ENCODE data around the gene TASOR2. TPM values are rescaled to one million over a fixed set of nuclear protein-coding genes. Genes with fewer than 3 reads are reported as not detected.

Gene TASOR2
- total RNA-seq, 1 experiment from 2014 or later, result 80.3 TPM

- Histone ChIP-seq H3K4me3 (replicated peaks in 1 of 2; ENCODE audit: low read depth in 1 of 2, low read length in 2 of 2) (no peak overlapping the region), H3K36me3 (ENCODE audit: control insufficient read depth in 1 of 2, insufficient read depth in 2 of 2, low read length in 2 of 2) (peaks cover 0 to 2% of the 10 kb centered on the region in 2 experiments; a peak in 1 of 4 replicates), H2AFZ (ENCODE audit: low read depth, low read length, poor library complexity, severe bottlenecking) (no peak overlapping the region), H3K27ac (ENCODE audit: low read depth, low read length) (no peak overlapping the region), H3K4me2 (ENCODE audit: low read length) (no peak overlapping the region), H3K79me2 (ENCODE audit: insufficient read depth, low read length) (0 out of 2 replicates have a peak, but pooled peaks cover 5% of the 10 kb centered on the region), H3K9me3 (ENCODE audit: control insufficient read depth in 1 of 2, insufficient read depth in 1 of 2, low read depth in 1 of 2, low read length in 2 of 2) (no peaks in the 10 kb centered on the region), H3K4me1 (ENCODE audit: control insufficient read depth in 1 of 2, insufficient read depth in 2 of 2, low read length in 2 of 2) (no peaks in the 10 kb centered on the region), H3K9me2 (ENCODE audit: insufficient read depth) (no peaks in the 10 kb centered on the region), H4K20me1 (ENCODE audit: insufficient read depth) (no peaks in the 10 kb centered on the region), H3K9ac (ENCODE audit: low read length) (no peak overlapping the region), H3K27me3 (ENCODE audit: insufficient read depth, low read length) (no peaks in the 10 kb centered on the region)
- intact Hi-C loops (cut with micrococcal nuclease), result no loop called here
- ChIA-PET POLR2A (no interaction called here), CTCF (no interaction called here), RAD21 (ENCODE audit: low non-redundant PET in 1 of 2, low total read pairs in 2 of 2, uncharacterized antibody in 2 of 2, unreplicated experiment in 2 of 2) (no interaction called here)
- no peak for ATAC-seq
- DNase-seq (ENCODE audit: low read depth, low spot score), result no peak
- TF ChIP-seq REST (IDR thresholded peaks at IDR 0.05; ENCODE audit: low read depth) (no peak), SIN3A (IDR thresholded peaks at IDR 0.05; ENCODE audit: low read depth) (no peak), SRF (IDR thresholded peaks at IDR 0.05; ENCODE audit: low read depth) (no peak), ATF3 (IDR thresholded peaks at IDR 0.05) (no peak), ZFX (IDR thresholded peaks at IDR 0.05) (no peak), EZH2phosphoT487 (IDR thresholded peaks at IDR 0.05; ENCODE audit: borderline replicate concordance) (no peak), ELF1 (IDR thresholded peaks at IDR 0.05; ENCODE audit: borderline replicate concordance, low read depth) (no peak), EGR1 (IDR thresholded peaks at IDR 0.05; ENCODE audit: low read depth) (no peak), MAX (IDR thresholded peaks at IDR 0.05) (no peak), ZNF274 (IDR thresholded peaks at IDR 0.05; ENCODE audit: low read depth, low read length) (no peak), CBX3 (IDR thresholded peaks at IDR 0.05; ENCODE audit: low read depth) (no peak), RAD21 (IDR thresholded peaks at IDR 0.05; ENCODE audit: low read depth) (no peak), SP1 (IDR thresholded peaks at IDR 0.05; ENCODE audit: low read depth) (no peak), FOSL1 (IDR thresholded peaks at IDR 0.05; ENCODE audit: low read depth) (no peak), CTCF (IDR thresholded peaks at IDR 0.05 in 2 of 3, conservative IDR thresholded peaks at IDR 0.05 in 1 of 3; ENCODE audit: borderline replicate concordance in 1 of 3, insufficient read depth in 1 of 3, low read depth in 2 of 3, low read length in 2 of 3) (no peak), ZBTB33 (IDR thresholded peaks at IDR 0.05; ENCODE audit: extremely low read depth, insufficient replicate concordance, low read length) (no peak), EZH2 (IDR thresholded peaks at IDR 0.05) (no peak), CEBPB (IDR thresholded peaks at IDR 0.05; ENCODE audit: low read depth) (no peak), POLR2AphosphoS5 (IDR thresholded peaks at IDR 0.05; ENCODE audit: low read depth, low read length) (no peak), TCF7L2 (IDR thresholded peaks at IDR 0.05; ENCODE audit: borderline replicate concordance, extremely low read depth, insufficient read depth, insufficient read length) (no peak)
- BruUV-seq (replicated peaks), result no TSS peak
Observed at GRCh38 chr10:5652746-5653145, 31.9 kb upstream of the TASOR2 start.

All from HCT116 (cell line).